WTC11 (cell line): Measurements from ENCODE around the gene ENAH. TPM values are rescaled to one million over a fixed set of nuclear protein-coding genes. Genes with fewer than 3 reads are reported as not detected.

Experiments
- ATAC-seq: fragments of 200-7000 bp; cut with Tn5 transposase; 2 replicates; pipeline ENCODE4 v1.10.0; 2021; ENCODE audit warnings: mild to moderate bottlenecking, moderate library complexity
- CTCF ChIA-PET: fragments of 300-600 bp; sonication (Branson Sonifier 250); formaldehyde crosslinking; loops from one replicate; lab custom pipeline; 2021; ENCODE audit warnings: antibody characterized with exemption; lab: Charles Lee
- POLR2A ChIA-PET: fragments of 350-600 bp; sonication (Branson Sonifier 250); formaldehyde crosslinking; loops from one replicate; lab custom pipeline; 2021; ENCODE audit warnings: antibody characterized with exemption; lab: Charles Lee
- DNase-seq: peaks from one replicate; pipeline ENCODE4 v3.0.0; 2021; ENCODE audit warnings: low spot score
- H3K27ac Mint-ChIP-seq: 2 replicates; pipeline ENCODE4 v1.8.0; 2021; ENCODE audit warnings: mixed read lengths
- H3K27me3 Mint-ChIP-seq: 2 replicates; pipeline ENCODE4 v1.8.0; 2021; ENCODE audit warnings: low read depth, mild to moderate bottlenecking, moderate library complexity, mixed read lengths
- H3K36me3 Mint-ChIP-seq: 2 replicates; pipeline ENCODE4 v1.8.0; 2021; ENCODE audit warnings: mixed read lengths
- H3K4me1 Mint-ChIP-seq: 2 replicates; pipeline ENCODE4 v1.8.0; 2022; ENCODE audit warnings: mixed read lengths
- H3K4me3 Mint-ChIP-seq: 2 replicates; pipeline ENCODE4 v1.8.0; 2021; ENCODE audit warnings: mild to moderate bottlenecking, moderate library complexity, mixed read lengths
- H3K9me3 Mint-ChIP-seq: 2 replicates; pipeline ENCODE4 v1.8.0; 2021; ENCODE audit warnings: mixed read lengths
- ATF1 ChIP-seq: sonication (generic); formaldehyde crosslinking; IDR thresholded peaks from 2 replicates; pipeline ENCODE4 v1.8.1; 2023; ENCODE audit warnings: mild to moderate bottlenecking, moderate library complexity, missing genetic modification reagents
- ATF2 ChIP-seq: sonication (generic); formaldehyde crosslinking; IDR thresholded peaks from 2 replicates; pipeline ENCODE4 v1.8.1; 2022; ENCODE audit warnings: low read depth, missing genetic modification reagents, borderline replicate concordance
- ATF3 ChIP-seq: sonication (generic); formaldehyde crosslinking; conservative IDR thresholded peaks from 2 replicates; pipeline ENCODE4 v1.8.1; 2022; ENCODE audit warnings: mild to moderate bottlenecking, missing genetic modification reagents
- CBFB ChIP-seq: sonication (generic); formaldehyde crosslinking; IDR thresholded peaks from 2 replicates; pipeline ENCODE4 v1.8.1; 2022; ENCODE audit warnings: mild to moderate bottlenecking, low read depth, missing genetic modification reagents
- E2F4 ChIP-seq: sonication (generic); formaldehyde crosslinking; IDR thresholded peaks from 2 replicates; pipeline ENCODE4 v1.8.1; 2022; ENCODE audit warnings: low read depth, mild to moderate bottlenecking, moderate library complexity, missing genetic modification reagents, borderline replicate concordance
- E2F5 ChIP-seq: sonication (generic); formaldehyde crosslinking; IDR thresholded peaks from 2 replicates; pipeline ENCODE4 v1.8.1; 2022; ENCODE audit warnings: mild to moderate bottlenecking, moderate library complexity, missing genetic modification reagents
- ELF4 ChIP-seq: sonication (generic); formaldehyde crosslinking; IDR thresholded peaks from 2 replicates; pipeline ENCODE4 v1.8.1; 2022; ENCODE audit warnings: low read depth, mild to moderate bottlenecking, moderate library complexity, missing genetic modification reagents
- JUN ChIP-seq: sonication (generic); formaldehyde crosslinking; IDR thresholded peaks from 2 replicates; pipeline ENCODE4 v1.8.0; 2023; ENCODE audit warnings: mild to moderate bottlenecking, missing genetic modification reagents
- MLX ChIP-seq: sonication (generic); formaldehyde crosslinking; IDR thresholded peaks from 2 replicates; pipeline ENCODE4 v1.8.1; 2023; ENCODE audit warnings: mild to moderate bottlenecking, missing genetic modification reagents, moderate library complexity
- NFE2L1 ChIP-seq: sonication (generic); formaldehyde crosslinking; IDR thresholded peaks from 2 replicates; pipeline ENCODE4 v1.8.1; 2023; ENCODE audit warnings: missing genetic modification reagents
- NR2C2 ChIP-seq: sonication (generic); formaldehyde crosslinking; IDR thresholded peaks from 2 replicates; pipeline ENCODE4 v1.8.0; 2022; ENCODE audit warnings: mild to moderate bottlenecking, missing genetic modification reagents
- PRDM15 ChIP-seq: sonication (generic); formaldehyde crosslinking; IDR thresholded peaks from 2 replicates; pipeline ENCODE4 v1.8.0; 2022; ENCODE audit warnings: missing genetic modification reagents
- PRRX2 ChIP-seq: fragments of 250-450 bp; sonication (Bioruptor Pico); IDR thresholded peaks from 2 replicates; pipeline ENCODE4 v1.8.0; 2021; ENCODE audit warnings: mild to moderate bottlenecking
- SMAD3 ChIP-seq: sonication (generic); formaldehyde crosslinking; IDR thresholded peaks from 2 replicates; pipeline ENCODE4 v1.8.0; 2022; ENCODE audit warnings: missing genetic modification reagents, mild to moderate bottlenecking, borderline replicate concordance
- TCF7 ChIP-seq: sonication (generic); formaldehyde crosslinking; IDR thresholded peaks from 2 replicates; pipeline ENCODE4 v1.8.0; 2022; ENCODE audit warnings: mild to moderate bottlenecking, low read depth, missing genetic modification reagents, moderate library complexity
- ZBTB21 ChIP-seq: sonication (generic); formaldehyde crosslinking; IDR thresholded peaks from 2 replicates; pipeline ENCODE4 v1.8.1; 2023; ENCODE audit warnings: mild to moderate bottlenecking, missing genetic modification reagents, borderline replicate concordance
- ZBTB43 ChIP-seq: sonication (generic); formaldehyde crosslinking; IDR thresholded peaks from 2 replicates; pipeline ENCODE4 v1.8.1; 2023; ENCODE audit warnings: mild to moderate bottlenecking, missing genetic modification reagents
- ZNF121 ChIP-seq: sonication (generic); formaldehyde crosslinking; IDR thresholded peaks from 2 replicates; pipeline ENCODE4 v1.8.0; 2023; ENCODE audit warnings: missing genetic modification reagents
- ZNF263 ChIP-seq: sonication (generic); formaldehyde crosslinking; IDR thresholded peaks from 2 replicates; pipeline ENCODE4 v1.8.1; 2022; ENCODE audit warnings: low read depth, mild to moderate bottlenecking, moderate library complexity, missing genetic modification reagents
- ZNF396 ChIP-seq: fragments of 250-450 bp; sonication (Bioruptor Pico); IDR thresholded peaks from 2 replicates; pipeline ENCODE4 v1.8.0; 2021; ENCODE audit warnings: mild to moderate bottlenecking, moderate library complexity, borderline replicate concordance
- ZNF425 ChIP-seq: fragments of 250-450 bp; sonication (Bioruptor Pico); conservative IDR thresholded peaks from 2 replicates; pipeline ENCODE4 v1.9.0; 2021; ENCODE audit warnings: mild to moderate bottlenecking
- ZNF671 ChIP-seq: fragments of 250-450 bp; sonication (Bioruptor Pico); IDR thresholded peaks from 2 replicates; pipeline ENCODE4 v1.8.0; 2021; ENCODE audit warnings: mild to moderate bottlenecking
- ZSCAN18 ChIP-seq: fragments of 250-450 bp; sonication (Bioruptor Pico); IDR thresholded peaks from 2 replicates; pipeline ENCODE4 v2.1.2; 2022; ENCODE audit warnings: mild to moderate bottlenecking, moderate library complexity
- total RNA-seq: library from RNA; stranded (reverse); gene quantifications from 3 replicates; pipeline ENCODE4 v1.2.3, GENCODE V29; 2021

Gene ENAH
- total RNA-seq, 1 experiment from 2014 or later: 227 TPM

GRCh38 chr1:225658041-225658440 is 5.1 kb upstream of the ENAH start:
- H3K27ac Mint-ChIP-seq: no peak overlapping the region
- POLR2A ChIA-PET: no interaction called here
- no peaks in the 10 kb centered on the region for H3K9me3 Mint-ChIP-seq
- H3K27me3 Mint-ChIP-seq: no peaks in the 10 kb centered on the region
- CTCF ChIA-PET: interaction anchor here (1.0 to 2.9 kb wide), 3 partner anchors 114 to 183 kb away, joined by 3 to 12 read pairs (median 4); no protein-coding TSS in a partner anchor
- DNase-seq (no peak), ATAC-seq (no peak)
- no peak overlapping the region for H3K4me3 Mint-ChIP-seq
- H3K4me1 Mint-ChIP-seq: peaks cover 18% of the 10 kb centered on the region
- TF ChIP-seq NFE2L1 (CRISPR knock-in tag) (no peak), MLX (CRISPR knock-in tag) (no peak), JUN (CRISPR knock-in tag) (no peak), ZBTB21 (CRISPR knock-in tag) (no peak), ELF4 (CRISPR knock-in tag) (no peak), ATF3 (CRISPR knock-in tag) (no peak), ATF2 (no peak), TCF7 (CRISPR knock-in tag) (no peak), ZNF396 (CRISPR knock-in tag) (no peak), ZNF671 (CRISPR knock-in tag) (no peak), SMAD3 (CRISPR knock-in tag) (no peak), E2F5 (CRISPR knock-in tag) (no peak), ZBTB43 (CRISPR knock-in tag) (no peak), ZNF121 (CRISPR knock-in tag) (no peak), PRRX2 (CRISPR knock-in tag) (no peak), ZSCAN18 (CRISPR knock-in tag) (no peak), E2F4 (CRISPR knock-in tag) (no peak), ZNF263 (CRISPR knock-in tag) (no peak)
- TF ChIP-seq, all 79 proteins: peak for 0
- H3K36me3 Mint-ChIP-seq: no peaks in the 10 kb centered on the region

GRCh38 chr1:225657462-225657989 is 4.6 kb upstream of the ENAH start:
- ChIA-PET POLR2A (no interaction called here), CTCF (interaction anchor here (0.8 to 1.2 kb wide), 3 partner anchors 177 to 183 kb away, joined by 3 to 4 read pairs (median 4); no protein-coding TSS in a partner anchor)
- Mint-ChIP-seq H3K27me3 (no peaks in the 10 kb centered on the region), H3K27ac (no peak overlapping the region), H3K4me1 (peaks cover 18% of the 10 kb centered on the region), H3K4me3 (no peak overlapping the region), H3K9me3 (no peaks in the 10 kb centered on the region), H3K36me3 (no peaks in the 10 kb centered on the region)
- ATAC-seq (no peak), DNase-seq (no peak)
- TF ChIP-seq NR2C2 (CRISPR knock-in tag): no peak
- no peak for TF ChIP-seq PRDM15 (CRISPR knock-in tag)
- no peak for TF ChIP-seq CBFB (CRISPR knock-in tag)
- no peak for TF ChIP-seq ZNF425 (CRISPR knock-in tag)
- no peak for TF ChIP-seq ATF1 (CRISPR knock-in tag)
